Measurements from ENCODE around the gene PTGES.
"Not testable (repeated sequence)": the region's sequence is repeated elsewhere in the genome, so short reads cannot be mapped to it uniquely, and the experiment has no call there.

Gene PTGES

DNA sequence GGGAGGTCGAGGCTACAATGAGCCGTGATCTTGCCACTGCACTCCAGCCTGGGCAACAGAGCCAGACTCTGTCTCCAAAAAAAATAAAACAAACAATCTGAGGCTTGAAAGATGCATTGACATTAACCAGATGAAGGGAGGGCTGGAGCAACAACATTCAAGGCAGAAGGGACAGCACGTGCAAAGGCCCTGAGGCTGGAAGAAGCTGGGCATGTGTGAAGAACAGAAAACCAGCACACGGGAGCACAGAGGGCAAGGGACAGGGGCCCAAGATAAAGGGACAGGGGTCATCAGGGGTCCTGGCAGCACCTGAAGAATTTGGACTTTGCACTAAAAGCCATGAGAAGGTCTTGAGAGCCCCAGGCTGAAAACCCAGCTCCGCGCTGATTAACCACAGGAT, 3.3 kb downstream of the PTGES start:
- no peak for DNase-seq (ENCODE audit: insufficient read length, low spot score)
- TF ChIP-seq TAF1 (IDR thresholded peaks at IDR 0.05; ENCODE audit: low read depth, low read length) (no peak), POU2F2 (IDR thresholded peaks at IDR 0.05; ENCODE audit: low read depth, low read length) (no peak), SPI1 (IDR thresholded peaks at IDR 0.05; ENCODE audit: low read depth, low read length) (no peak), PAX5 (IDR thresholded peaks at IDR 0.05; ENCODE audit: insufficient read depth, low read length, severe bottlenecking) (no peak), POLR2AphosphoS5 (IDR thresholded peaks at IDR 0.05; ENCODE audit: low read depth, low read length) (no peak), POLR2A (IDR thresholded peaks at IDR 0.05; ENCODE audit: low read depth, low read length) (no peak)
- FAIRE-seq, result no peak

GRCh38 chr9:129749052-129749451, 3.8 kb downstream of the PTGES start:
- not testable (repeated sequence) for FAIRE-seq; DNase-seq (ENCODE audit: insufficient read length, low spot score)

DNA sequence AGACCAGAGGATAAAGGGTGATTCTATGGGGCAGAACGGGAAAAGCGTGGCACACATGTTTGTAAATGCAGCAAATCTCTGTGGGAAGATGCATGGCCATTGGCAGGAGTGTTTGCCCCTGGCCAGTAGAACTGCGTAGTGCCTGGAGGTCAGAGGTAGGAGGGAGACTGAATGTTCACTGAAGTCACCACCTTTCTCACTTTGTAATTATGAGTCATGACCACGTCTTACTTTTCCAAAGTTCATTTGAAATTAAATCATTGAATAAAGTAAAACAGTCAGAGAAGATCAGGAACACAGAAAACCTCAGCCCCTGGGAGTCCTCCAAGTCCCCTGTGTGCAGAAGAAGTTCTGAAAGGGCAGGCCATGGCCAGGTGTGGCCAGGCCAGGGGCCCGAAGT, 4.6 kb downstream of the PTGES start:
- DNase-seq (ENCODE audit: insufficient read length, low spot score) (no peak), FAIRE-seq (no peak)
- TF ChIP-seq PAX5 (IDR thresholded peaks at IDR 0.05; ENCODE audit: insufficient read depth, low read length, severe bottlenecking), result no peak
- no peak for TF ChIP-seq TAF1 (IDR thresholded peaks at IDR 0.05; ENCODE audit: low read depth, low read length)
- no peak for TF ChIP-seq POLR2A (IDR thresholded peaks at IDR 0.05; ENCODE audit: low read depth, low read length)
- no peak for TF ChIP-seq POU2F2 (IDR thresholded peaks at IDR 0.05; ENCODE audit: low read depth, low read length)
- no peak for TF ChIP-seq SPI1 (IDR thresholded peaks at IDR 0.05; ENCODE audit: low read depth, low read length)
- no peak for TF ChIP-seq POLR2AphosphoS5 (IDR thresholded peaks at IDR 0.05; ENCODE audit: low read depth, low read length)

DNA sequence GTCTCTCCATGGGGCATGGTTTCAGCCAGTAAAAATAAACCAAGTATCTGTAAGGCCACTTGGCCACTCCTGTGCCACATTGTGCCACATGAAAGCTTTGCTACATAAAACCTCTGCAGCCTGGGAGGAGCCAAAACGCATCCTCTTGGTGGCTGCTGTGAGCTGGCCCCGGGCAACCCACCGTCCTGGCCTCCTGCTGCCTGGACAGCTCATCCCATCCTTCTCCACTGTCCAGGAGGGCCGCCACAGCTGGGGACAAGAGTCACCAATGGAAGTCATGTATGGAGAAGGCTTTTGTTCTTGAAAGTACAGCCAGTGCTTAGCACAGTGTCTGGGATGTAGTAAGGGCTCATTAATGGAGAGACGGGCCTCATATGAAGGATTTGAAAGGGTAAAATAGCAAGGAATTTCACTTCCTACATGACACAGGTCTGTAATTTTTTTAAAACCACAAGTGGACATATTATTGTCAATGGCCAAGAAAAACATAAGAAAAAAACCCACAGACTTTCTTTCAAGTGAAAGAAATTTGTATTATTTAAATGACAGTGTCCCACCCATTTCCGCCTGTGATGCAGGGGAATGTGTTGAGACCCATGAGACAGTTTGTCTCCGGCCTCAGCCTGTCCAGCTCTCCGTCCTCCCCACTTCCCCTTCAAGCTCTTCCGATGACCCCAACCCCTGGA, 6.6 kb downstream of the PTGES start:
- no peak for FAIRE-seq
- TF ChIP-seq PAX5 (IDR thresholded peaks at IDR 0.05; ENCODE audit: insufficient read depth, low read length, severe bottlenecking), result no peak
- TF ChIP-seq POU2F2 (IDR thresholded peaks at IDR 0.05; ENCODE audit: low read depth, low read length), result no peak
- no peak for TF ChIP-seq SPI1 (IDR thresholded peaks at IDR 0.05; ENCODE audit: low read depth, low read length)
- no peak for TF ChIP-seq TAF1 (IDR thresholded peaks at IDR 0.05; ENCODE audit: low read depth, low read length)
- no peak for TF ChIP-seq POLR2AphosphoS5 (IDR thresholded peaks at IDR 0.05; ENCODE audit: low read depth, low read length)
- no peak for TF ChIP-seq POLR2A (IDR thresholded peaks at IDR 0.05; ENCODE audit: low read depth, low read length)
- no peak for DNase-seq (ENCODE audit: insufficient read length, low spot score)

DNA sequence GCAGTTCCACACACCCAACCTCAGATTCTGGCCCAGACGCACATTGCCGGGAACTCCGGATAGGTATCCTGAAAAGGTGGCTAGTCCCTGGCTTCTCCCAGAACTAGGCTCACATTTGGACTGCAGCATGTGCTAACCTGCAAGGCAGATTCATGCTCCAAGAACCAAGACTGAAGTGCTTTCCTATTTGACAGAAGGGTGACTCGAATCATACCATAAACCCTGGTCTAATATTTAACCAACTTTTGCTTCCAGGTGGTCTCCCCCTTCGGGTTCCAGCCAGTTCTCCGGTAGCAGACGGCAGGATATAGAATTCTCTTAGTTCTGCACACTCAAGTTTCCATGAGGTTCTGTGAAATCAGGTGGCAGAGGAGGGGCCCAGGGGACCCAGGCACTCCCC, 7.6 kb downstream of the PTGES start:
- TF ChIP-seq POLR2A (IDR thresholded peaks at IDR 0.05; ENCODE audit: low read depth, low read length), result no peak
- no peak for TF ChIP-seq POU2F2 (IDR thresholded peaks at IDR 0.05; ENCODE audit: low read depth, low read length)
- TF ChIP-seq PAX5 (IDR thresholded peaks at IDR 0.05; ENCODE audit: insufficient read depth, low read length, severe bottlenecking), result no peak
- TF ChIP-seq POLR2AphosphoS5 (IDR thresholded peaks at IDR 0.05; ENCODE audit: low read depth, low read length), result no peak
- no peak for TF ChIP-seq TAF1 (IDR thresholded peaks at IDR 0.05; ENCODE audit: low read depth, low read length)
- no peak for TF ChIP-seq SPI1 (IDR thresholded peaks at IDR 0.05; ENCODE audit: low read depth, low read length)
- FAIRE-seq, result no peak
- no peak for DNase-seq (ENCODE audit: insufficient read length, low spot score)

DNA sequence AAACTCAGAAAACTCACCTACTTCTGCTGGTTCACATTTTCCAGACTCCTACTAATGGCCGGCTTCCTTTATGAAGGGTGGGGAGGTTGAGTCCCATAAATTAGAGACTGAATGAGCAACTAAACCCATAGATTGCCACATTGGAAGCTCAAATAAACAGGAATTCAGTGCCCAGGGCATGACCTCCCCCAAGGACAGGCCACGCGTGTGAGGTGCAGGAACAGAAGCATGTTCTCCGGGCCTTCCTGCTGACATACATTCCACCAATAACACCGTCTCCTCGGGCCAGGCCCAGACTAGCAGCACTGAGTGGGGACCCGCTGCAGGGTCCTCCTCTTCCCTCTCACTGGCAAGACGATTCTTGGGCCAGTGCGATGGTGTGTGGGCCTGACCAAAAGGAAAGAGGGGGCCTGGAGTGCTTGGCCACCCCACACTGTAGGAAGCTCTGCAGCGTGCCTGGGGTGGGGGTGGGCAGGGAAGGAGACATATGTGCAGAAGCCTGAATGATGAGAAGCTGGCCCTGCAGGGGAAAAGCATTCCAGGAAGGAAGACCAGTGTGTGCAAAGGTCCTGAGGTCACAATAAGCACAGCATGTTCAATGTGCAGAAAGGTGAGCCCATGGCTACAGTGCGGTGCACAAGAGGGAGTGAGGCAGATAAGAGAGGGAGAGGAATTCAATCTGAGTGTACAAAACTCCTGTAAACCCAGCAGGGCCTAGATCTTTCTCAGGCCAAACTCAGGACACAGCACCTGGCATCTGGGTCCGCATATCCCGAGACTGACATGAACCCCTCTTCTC, 12.0 kb downstream of the PTGES start:
- TF ChIP-seq PAX5 (IDR thresholded peaks at IDR 0.05; ENCODE audit: insufficient read depth, low read length, severe bottlenecking), result no peak
- TF ChIP-seq POU2F2 (IDR thresholded peaks at IDR 0.05; ENCODE audit: low read depth, low read length), result no peak
- TF ChIP-seq POLR2A (IDR thresholded peaks at IDR 0.05; ENCODE audit: low read depth, low read length), result no peak
- FAIRE-seq (no peak), DNase-seq (ENCODE audit: insufficient read length, low spot score) (no peak)

GRCh38 chr9:129740174-129740573, 12.7 kb downstream of the PTGES start:
- TF ChIP-seq POLR2A (IDR thresholded peaks at IDR 0.05; ENCODE audit: low read depth, low read length) (no peak), POU2F2 (IDR thresholded peaks at IDR 0.05; ENCODE audit: low read depth, low read length) (no peak), PAX5 (IDR thresholded peaks at IDR 0.05; ENCODE audit: insufficient read depth, low read length, severe bottlenecking) (no peak), POLR2AphosphoS5 (IDR thresholded peaks at IDR 0.05; ENCODE audit: low read depth, low read length) (no peak), TAF1 (IDR thresholded peaks at IDR 0.05; ENCODE audit: low read depth, low read length) (no peak), SPI1 (IDR thresholded peaks at IDR 0.05; ENCODE audit: low read depth, low read length) (no peak)
- FAIRE-seq, result no peak

DNA sequence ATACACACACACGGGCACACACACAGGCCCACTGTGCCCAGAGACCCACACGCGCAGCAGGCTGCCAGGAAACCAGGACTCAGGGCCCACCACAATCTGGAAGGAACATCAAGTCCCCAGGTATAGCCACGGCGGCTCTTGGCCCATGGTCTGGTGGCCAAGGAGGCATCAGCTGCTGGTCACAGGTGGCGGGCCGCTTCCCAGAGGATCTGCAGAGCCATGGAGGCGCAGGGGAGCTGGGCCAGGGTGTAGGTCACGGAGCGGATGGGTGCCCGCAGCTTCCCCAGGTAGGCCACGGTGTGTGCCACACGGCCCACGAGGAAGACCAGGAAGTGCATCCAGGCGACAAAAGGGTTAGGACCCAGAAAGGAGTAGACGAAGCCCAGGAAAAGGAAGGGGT, 13.4 kb downstream of the PTGES start:
- DNase-seq (ENCODE audit: insufficient read length, low spot score), result no peak
- TF ChIP-seq POLR2AphosphoS5 (IDR thresholded peaks at IDR 0.05; ENCODE audit: low read depth, low read length), result no peak
- TF ChIP-seq PAX5 (IDR thresholded peaks at IDR 0.05; ENCODE audit: insufficient read depth, low read length, severe bottlenecking), result no peak
- no peak for TF ChIP-seq POU2F2 (IDR thresholded peaks at IDR 0.05; ENCODE audit: low read depth, low read length)
- no peak for FAIRE-seq

More at GRCh38 chr9:129740174-129740573, 12.7 kb downstream of the PTGES start:
- DNase-seq (ENCODE audit: insufficient read length, low spot score), result no peak

DNA sequence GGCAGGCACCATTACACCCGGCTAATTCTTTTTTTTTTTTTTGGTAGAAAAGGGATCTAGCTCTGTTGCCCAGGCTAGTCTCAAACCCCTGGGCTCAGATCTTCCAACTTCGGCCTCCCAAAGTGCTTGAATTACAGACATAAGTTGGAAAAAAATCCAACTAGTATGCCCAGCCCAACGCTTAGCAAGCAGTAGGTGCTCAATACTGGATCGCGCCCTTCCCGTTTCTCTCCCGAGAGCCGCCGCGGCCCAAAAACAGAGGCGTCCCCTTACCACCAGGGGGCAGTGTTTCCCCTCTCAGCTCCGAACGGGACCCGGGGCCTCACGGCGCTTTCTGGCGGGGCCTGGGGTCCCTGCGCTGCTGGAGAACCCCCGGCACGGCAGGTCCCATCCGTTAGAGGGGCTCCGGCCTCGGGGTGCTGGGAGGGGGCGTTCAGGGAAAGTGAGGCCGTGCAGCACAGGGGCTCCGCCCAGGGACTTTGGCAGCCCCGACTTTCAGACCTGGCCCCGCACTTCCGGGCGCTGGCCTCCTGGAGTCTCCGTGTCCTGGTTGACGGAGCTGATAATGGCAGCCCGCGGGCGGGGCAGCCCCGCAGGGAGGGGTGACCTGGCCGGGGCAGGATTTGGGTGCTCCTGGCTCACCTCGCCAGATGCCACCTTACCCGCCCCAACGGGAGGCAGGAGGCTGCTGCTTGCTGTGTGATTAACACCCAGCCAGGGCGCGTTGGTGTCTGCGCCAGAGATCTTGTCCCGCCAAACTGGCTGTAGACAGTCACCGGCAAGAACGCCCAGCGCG, 15.2 kb downstream of the PTGES start:
- no peak for TF ChIP-seq PAX5 (IDR thresholded peaks at IDR 0.05; ENCODE audit: insufficient read depth, low read length, severe bottlenecking)
- peak; percentile 53 for TF ChIP-seq SPI1 (IDR thresholded peaks at IDR 0.05; ENCODE audit: low read depth, low read length)
- TF ChIP-seq TAF1 (IDR thresholded peaks at IDR 0.05; ENCODE audit: low read depth, low read length), result no peak
- TF ChIP-seq POLR2AphosphoS5 (IDR thresholded peaks at IDR 0.05; ENCODE audit: low read depth, low read length), result no peak
- DNase-seq (ENCODE audit: insufficient read length, low spot score), result peak; percentile 87
- peak; percentile 68 for FAIRE-seq

Measured in GM12891 (cell line).